Brain microvascular endothelial cell (primary cell): ENCODE data around the gene CD274.
A peak's percentile ranks its signal among the peaks of the same experiment; 100 is the strongest.

Experiments used
- DNase-seq: peaks from one replicate; pipeline ENCODE4 v3.0.0-alpha.2; 2020
- H3K27ac ChIP-seq: fragments of 250-450 bp; sonication (Bioruptor Pico); 2 replicates; pipeline ENCODE4 v1.5.1; 2020; ENCODE audit warnings: mild to moderate bottlenecking, moderate library complexity
- H3K27me3 ChIP-seq: fragments of 250-450 bp; sonication (Bioruptor Pico); replicated peaks from 2 replicates; pipeline ENCODE4 v1.5.1; 2020; ENCODE audit warnings: mild to moderate bottlenecking
- H3K36me3 ChIP-seq: fragments of 250-450 bp; sonication (Bioruptor Pico); replicated peaks from 2 replicates; pipeline ENCODE4 v1.5.1; 2020; ENCODE audit warnings: mild to moderate bottlenecking
- H3K4me3 ChIP-seq: 2 replicates; pipeline ENCODE4 v1.5.1; 2011; ENCODE audit warnings: low read depth, mild to moderate bottlenecking, control low read depth, low read length, moderate library complexity
- CTCF ChIP-seq: IDR thresholded peaks from 2 replicates; pipeline ENCODE4 v1.5.1; 2011; ENCODE audit warnings: low read depth, mild to moderate bottlenecking, moderate library complexity, low read length, control low read depth, inconsistent platforms; ENCODE audit errors: missing control alignments
- in situ Hi-C: cut with HindIII; loops from 2 replicates; pipeline ENCODE4 v1.10.0; 2017; ENCODE audit warnings: low sequenced_read_pairs, low pct_ligation_motif_present

Gene CD274

GRCh38 chr9:5511935-5512580 lies 61.7 kb downstream of the CD274 start:
- H3K27me3 ChIP-seq, result no peaks in the 10 kb centered on the region
- no peak for DNase-seq
- no peak for TF ChIP-seq CTCF
- peak overlapping the region; percentile 28 for H3K4me3 ChIP-seq
- H3K27ac ChIP-seq, result no peak overlapping the region
- in situ Hi-C loops, result no loop called here
- H3K36me3 ChIP-seq, result no peaks in the 10 kb centered on the region

- DNase-seq, result no peak
- no peaks in the 10 kb centered on the region for H3K27me3 ChIP-seq
- TF ChIP-seq CTCF, result no peak
- in situ Hi-C loops, result no loop called here
- H3K4me3 ChIP-seq, result no peak overlapping the region
- H3K36me3 ChIP-seq, result no peaks in the 10 kb centered on the region
- H3K27ac ChIP-seq, result no peak overlapping the region
Observed at GRCh38 chr9:5512658-5513452, 62.5 kb downstream of the CD274 start.

- Histone ChIP-seq H3K4me3 (no peak overlapping the region), H3K27me3 (no peaks in the 10 kb centered on the region), H3K27ac (no peak overlapping the region), H3K36me3 (no peaks in the 10 kb centered on the region)
- no peak for DNase-seq
- no peak for TF ChIP-seq CTCF
- in situ Hi-C loops, result no loop called here
Observed at GRCh38 chr9:5513966-5514616, 63.7 kb downstream of the CD274 start.

- H3K36me3 ChIP-seq, result no peaks in the 10 kb centered on the region
- in situ Hi-C loops, result no loop called here
- no peak for TF ChIP-seq CTCF
- H3K4me3 ChIP-seq, result no peak overlapping the region
- H3K27ac ChIP-seq, result no peak overlapping the region
- no peak for DNase-seq
- H3K27me3 ChIP-seq, result no peaks in the 10 kb centered on the region
Observed at GRCh38 chr9:5514617-5515260, 64.4 kb downstream of the CD274 start.

- no peak overlapping the region for H3K4me3 ChIP-seq
- H3K27me3 ChIP-seq, result no peaks in the 10 kb centered on the region
- in situ Hi-C loops, result no loop called here
- no peak for DNase-seq
- no peak for TF ChIP-seq CTCF
- no peaks in the 10 kb centered on the region for H3K36me3 ChIP-seq
- no peak overlapping the region for H3K27ac ChIP-seq
Observed at GRCh38 chr9:5515261-5515650, 64.9 kb downstream of the CD274 start.
